Measurements from ENCODE around the gene MAP6. TPM values are rescaled to one million over a fixed set of nuclear protein-coding genes. Genes with fewer than 3 reads are reported as not detected.

The MAP6 gene
- total and polyA plus RNA-seq, 10 of the 15 experiments (the other 5 are each of a cell fraction or from before 2014, with no cell fraction given): 0.06 to 0.19 (median 0.11) TPM; not detected in 5

GRCh38 chr11:75650167-75650723 lies 18.6 kb downstream of the MAP6 start:
- Histone ChIP-seq H3K9me3 (replicated peaks; ENCODE audit: control insufficient read depth, insufficient read depth, low read length) (no peaks in the 10 kb centered on the region), H3K4me1 (ENCODE audit: control insufficient read depth, insufficient read depth, low read length) (peaks cover 12% of the 10 kb centered on the region), H4K20me1 (ENCODE audit: control insufficient read depth, insufficient read depth) (no peaks in the 10 kb centered on the region), H3K4me2 (ENCODE audit: control insufficient read depth, insufficient read depth) (no peak overlapping the region), H3K4me3 (no peak overlapping the region), H3K36me3 (ENCODE audit: control insufficient read depth in 2 of 2, insufficient read depth in 2 of 2, low read length in 1 of 2) (no peaks in the 10 kb centered on the region), H2AFZ (ENCODE audit: control insufficient read depth, low read depth, low read length) (no peak overlapping the region), H3K79me2 (ENCODE audit: control insufficient read depth, insufficient read depth, low read length) (no peaks in the 10 kb centered on the region), H3K9ac (ENCODE audit: control insufficient read depth, insufficient read depth, low read length) (no peak overlapping the region), H3K27me3 (replicated peaks in 1 of 2; ENCODE audit: control insufficient read depth in 2 of 2, insufficient read depth in 2 of 2, low read length in 1 of 2) (no peaks in the 10 kb centered on the region), H3K27ac (ENCODE audit: control insufficient read depth, insufficient read depth) (no peak overlapping the region)
- ChIA-PET CTCF (no interaction called here), RAD21 (ENCODE audit: unreplicated experiment) (no interaction called here), POLR2A (interaction anchor here (0.6 kb wide), 1 partner anchor 480 kb away, joined by 4 read pairs; no protein-coding TSS in a partner anchor), SMC1A (ENCODE audit: uncharacterized antibody, unreplicated experiment) (interaction anchor here (1.1 to 1.4 kb wide), 2 partner anchors 8 to 96 kb away, joined by 3 to 4 read pairs; no protein-coding TSS in a partner anchor)
- no peak for FAIRE-seq
- intact Hi-C loops (cut with micrococcal nuclease; ENCODE audit: unreplicated experiment): no loop called here
- DNase-seq (ENCODE audit: low read depth, low spot score): no peak
- ATAC-seq: no peak
- TF ChIP-seq DPF2 (IDR thresholded peaks at IDR 0.05) (no peak), EGR1 (IDR thresholded peaks at IDR 0.05; ENCODE audit: borderline replicate concordance in 1 of 2, low read depth in 2 of 2, low read length in 2 of 2) (no peak), ESRRA (IDR thresholded peaks at IDR 0.05; ENCODE audit: low read length) (no peak), FOXK2 (IDR thresholded peaks at IDR 0.05) (no peak), MTA3 (IDR thresholded peaks at IDR 0.05; ENCODE audit: borderline replicate concordance, low read length) (no peak), NR2C2 (IDR thresholded peaks at IDR 0.05; ENCODE audit: borderline replicate concordance, control insufficient read depth, insufficient read length, low read depth) (no peak)
- TF ChIP-seq, protein P1, sequence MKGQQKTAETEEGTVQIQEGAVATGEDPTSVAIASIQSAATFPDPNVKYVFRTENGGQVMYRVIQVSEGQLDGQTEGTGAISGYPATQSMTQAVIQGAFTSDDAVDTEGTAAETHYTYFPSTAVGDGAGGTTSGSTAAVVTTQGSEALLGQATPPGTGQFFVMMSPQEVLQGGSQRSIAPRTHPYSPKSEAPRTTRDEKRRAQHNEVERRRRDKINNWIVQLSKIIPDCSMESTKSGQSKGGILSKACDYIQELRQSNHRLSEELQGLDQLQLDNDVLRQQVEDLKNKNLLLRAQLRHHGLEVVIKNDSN (IDR thresholded peaks at IDR 0.05; ENCODE audit: borderline replicate concordance, extremely low read length, insufficient read depth, low read depth, low read length): no peak
- TF ChIP-seq, protein P2, sequence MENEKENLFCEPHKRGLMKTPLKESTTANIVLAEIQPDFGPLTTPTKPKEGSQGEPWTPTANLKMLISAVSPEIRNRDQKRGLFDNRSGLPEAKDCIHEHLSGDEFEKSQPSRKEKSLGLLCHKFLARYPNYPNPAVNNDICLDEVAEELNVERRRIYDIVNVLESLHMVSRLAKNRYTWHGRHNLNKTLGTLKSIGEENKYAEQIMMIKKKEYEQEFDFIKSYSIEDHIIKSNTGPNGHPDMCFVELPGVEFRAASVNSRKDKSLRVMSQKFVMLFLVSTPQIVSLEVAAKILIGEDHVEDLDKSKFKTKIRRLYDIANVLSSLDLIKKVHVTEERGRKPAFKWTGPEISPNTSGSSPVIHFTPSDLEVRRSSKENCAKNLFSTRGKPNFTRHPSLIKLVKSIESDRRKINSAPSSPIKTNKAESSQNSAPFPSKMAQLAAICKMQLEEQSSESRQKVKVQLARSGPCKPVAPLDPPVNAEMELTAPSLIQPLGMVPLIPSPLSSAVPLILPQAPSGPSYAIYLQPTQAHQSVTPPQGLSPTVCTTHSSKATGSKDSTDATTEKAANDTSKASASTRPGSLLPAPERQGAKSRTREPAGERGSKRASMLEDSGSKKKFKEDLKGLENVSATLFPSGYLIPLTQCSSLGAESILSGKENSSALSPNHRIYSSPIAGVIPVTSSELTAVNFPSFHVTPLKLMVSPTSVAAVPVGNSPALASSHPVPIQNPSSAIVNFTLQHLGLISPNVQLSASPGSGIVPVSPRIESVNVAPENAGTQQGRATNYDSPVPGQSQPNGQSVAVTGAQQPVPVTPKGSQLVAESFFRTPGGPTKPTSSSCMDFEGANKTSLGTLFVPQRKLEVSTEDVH (IDR thresholded peaks at IDR 0.05; ENCODE audit: low read depth, partially characterized antibody): no peak
- TF ChIP-seq, protein P3, sequence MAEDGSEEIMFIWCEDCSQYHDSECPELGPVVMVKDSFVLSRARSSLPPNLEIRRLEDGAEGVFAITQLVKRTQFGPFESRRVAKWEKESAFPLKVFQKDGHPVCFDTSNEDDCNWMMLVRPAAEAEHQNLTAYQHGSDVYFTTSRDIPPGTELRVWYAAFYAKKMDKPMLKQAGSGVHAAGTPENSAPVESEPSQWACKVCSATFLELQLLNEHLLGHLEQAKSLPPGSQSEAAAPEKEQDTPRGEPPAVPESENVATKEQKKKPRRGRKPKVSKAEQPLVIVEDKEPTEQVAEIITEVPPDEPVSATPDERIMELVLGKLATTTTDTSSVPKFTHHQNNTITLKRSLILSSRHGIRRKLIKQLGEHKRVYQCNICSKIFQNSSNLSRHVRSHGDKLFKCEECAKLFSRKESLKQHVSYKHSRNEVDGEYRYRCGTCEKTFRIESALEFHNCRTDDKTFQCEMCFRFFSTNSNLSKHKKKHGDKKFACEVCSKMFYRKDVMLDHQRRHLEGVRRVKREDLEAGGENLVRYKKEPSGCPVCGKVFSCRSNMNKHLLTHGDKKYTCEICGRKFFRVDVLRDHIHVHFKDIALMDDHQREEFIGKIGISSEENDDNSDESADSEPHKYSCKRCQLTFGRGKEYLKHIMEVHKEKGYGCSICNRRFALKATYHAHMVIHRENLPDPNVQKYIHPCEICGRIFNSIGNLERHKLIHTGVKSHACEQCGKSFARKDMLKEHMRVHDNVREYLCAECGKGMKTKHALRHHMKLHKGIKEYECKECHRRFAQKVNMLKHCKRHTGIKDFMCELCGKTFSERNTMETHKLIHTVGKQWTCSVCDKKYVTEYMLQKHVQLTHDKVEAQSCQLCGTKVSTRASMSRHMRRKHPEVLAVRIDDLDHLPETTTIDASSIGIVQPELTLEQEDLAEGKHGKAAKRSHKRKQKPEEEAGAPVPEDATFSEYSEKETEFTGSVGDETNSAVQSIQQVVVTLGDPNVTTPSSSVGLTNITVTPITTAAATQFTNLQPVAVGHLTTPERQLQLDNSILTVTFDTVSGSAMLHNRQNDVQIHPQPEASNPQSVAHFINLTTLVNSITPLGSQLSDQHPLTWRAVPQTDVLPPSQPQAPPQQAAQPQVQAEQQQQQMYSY (CRISPR knock-in tag; IDR thresholded peaks at IDR 0.05): no peak
- TF ChIP-seq, protein P4, sequence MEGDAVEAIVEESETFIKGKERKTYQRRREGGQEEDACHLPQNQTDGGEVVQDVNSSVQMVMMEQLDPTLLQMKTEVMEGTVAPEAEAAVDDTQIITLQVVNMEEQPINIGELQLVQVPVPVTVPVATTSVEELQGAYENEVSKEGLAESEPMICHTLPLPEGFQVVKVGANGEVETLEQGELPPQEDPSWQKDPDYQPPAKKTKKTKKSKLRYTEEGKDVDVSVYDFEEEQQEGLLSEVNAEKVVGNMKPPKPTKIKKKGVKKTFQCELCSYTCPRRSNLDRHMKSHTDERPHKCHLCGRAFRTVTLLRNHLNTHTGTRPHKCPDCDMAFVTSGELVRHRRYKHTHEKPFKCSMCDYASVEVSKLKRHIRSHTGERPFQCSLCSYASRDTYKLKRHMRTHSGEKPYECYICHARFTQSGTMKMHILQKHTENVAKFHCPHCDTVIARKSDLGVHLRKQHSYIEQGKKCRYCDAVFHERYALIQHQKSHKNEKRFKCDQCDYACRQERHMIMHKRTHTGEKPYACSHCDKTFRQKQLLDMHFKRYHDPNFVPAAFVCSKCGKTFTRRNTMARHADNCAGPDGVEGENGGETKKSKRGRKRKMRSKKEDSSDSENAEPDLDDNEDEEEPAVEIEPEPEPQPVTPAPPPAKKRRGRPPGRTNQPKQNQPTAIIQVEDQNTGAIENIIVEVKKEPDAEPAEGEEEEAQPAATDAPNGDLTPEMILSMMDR (IDR thresholded peaks at IDR 0.05 in 2 of 3, conservative IDR thresholded peaks at IDR 0.05 in 1 of 3; ENCODE audit: control insufficient read depth in 2 of 3, extremely low read depth in 1 of 3, insufficient read depth in 1 of 3, low read depth in 3 of 3, low read length in 3 of 3): no peak
- BruUV-seq (replicated peaks): no TSS peak
- in situ Hi-C loops (cut with MboI): no loop called here
- 62% methylated on average over 3 of the region's 3 CpGs for WGBS (ENCODE audit: insufficient coverage, insufficient replicate concordance, low lambda C conversion rate, missing lambda C conversion rate)

Data from GM12878 (cell line).